ENCODE results near the gene DDX52.
"Not testable (repeated sequence)": the region's sequence is repeated elsewhere in the genome, so short reads cannot be mapped to it uniquely, and the experiment has no call there.

DNA sequence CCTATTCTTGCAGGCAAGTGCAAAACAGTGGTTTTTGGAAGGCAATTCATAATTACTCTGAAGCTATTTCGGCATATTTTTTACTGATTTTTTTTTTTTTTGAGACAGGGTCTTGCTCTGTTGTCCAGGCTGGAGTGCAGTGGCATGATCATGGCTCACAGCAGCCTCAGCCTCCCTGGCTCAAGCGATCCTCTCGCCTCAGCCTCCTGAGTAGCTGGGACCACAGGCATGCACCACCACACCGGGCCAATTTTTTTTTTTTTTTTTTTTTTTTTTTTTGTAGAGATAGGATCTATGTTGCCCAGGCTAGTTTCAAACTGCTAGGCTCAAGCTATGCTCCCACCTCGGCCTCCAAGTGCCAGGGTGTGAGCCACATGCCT, 33.2 kb downstream of the DDX52 start:
- TF ChIP-seq ZNF384 (IDR thresholded peaks at IDR 0.05) = peak; percentile 60
- TF ChIP-seq HDGF (IDR thresholded peaks at IDR 0.05; ENCODE audit: borderline replicate concordance); TARDBP (IDR thresholded peaks at IDR 0.05): not testable (repeated sequence)

Measured in HEK293T (cell line).